AG09319 (cell line): ENCODE results near the gene CPA2.

Experiments
- DNase-seq: peaks from one replicate; pipeline ENCODE4 v3.0.0-alpha.2; 2010; ENCODE audit warnings: low read depth; ENCODE audit errors: extremely low read depth
- TF ChIP-seq, protein P1 (sequence below): IDR thresholded peaks from 2 replicates; pipeline ENCODE4 v1.5.1; 2011; ENCODE audit warnings: low read depth, mild to moderate bottlenecking, inconsistent platforms, low read length, moderate library complexity

The CPA2 gene

GRCh38 chr7:130262448-130262847 lies 4.2 kb upstream of the CPA2 start:
- no peak for DNase-seq
- TF ChIP-seq, protein P1, sequence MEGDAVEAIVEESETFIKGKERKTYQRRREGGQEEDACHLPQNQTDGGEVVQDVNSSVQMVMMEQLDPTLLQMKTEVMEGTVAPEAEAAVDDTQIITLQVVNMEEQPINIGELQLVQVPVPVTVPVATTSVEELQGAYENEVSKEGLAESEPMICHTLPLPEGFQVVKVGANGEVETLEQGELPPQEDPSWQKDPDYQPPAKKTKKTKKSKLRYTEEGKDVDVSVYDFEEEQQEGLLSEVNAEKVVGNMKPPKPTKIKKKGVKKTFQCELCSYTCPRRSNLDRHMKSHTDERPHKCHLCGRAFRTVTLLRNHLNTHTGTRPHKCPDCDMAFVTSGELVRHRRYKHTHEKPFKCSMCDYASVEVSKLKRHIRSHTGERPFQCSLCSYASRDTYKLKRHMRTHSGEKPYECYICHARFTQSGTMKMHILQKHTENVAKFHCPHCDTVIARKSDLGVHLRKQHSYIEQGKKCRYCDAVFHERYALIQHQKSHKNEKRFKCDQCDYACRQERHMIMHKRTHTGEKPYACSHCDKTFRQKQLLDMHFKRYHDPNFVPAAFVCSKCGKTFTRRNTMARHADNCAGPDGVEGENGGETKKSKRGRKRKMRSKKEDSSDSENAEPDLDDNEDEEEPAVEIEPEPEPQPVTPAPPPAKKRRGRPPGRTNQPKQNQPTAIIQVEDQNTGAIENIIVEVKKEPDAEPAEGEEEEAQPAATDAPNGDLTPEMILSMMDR: no peak

DNA sequence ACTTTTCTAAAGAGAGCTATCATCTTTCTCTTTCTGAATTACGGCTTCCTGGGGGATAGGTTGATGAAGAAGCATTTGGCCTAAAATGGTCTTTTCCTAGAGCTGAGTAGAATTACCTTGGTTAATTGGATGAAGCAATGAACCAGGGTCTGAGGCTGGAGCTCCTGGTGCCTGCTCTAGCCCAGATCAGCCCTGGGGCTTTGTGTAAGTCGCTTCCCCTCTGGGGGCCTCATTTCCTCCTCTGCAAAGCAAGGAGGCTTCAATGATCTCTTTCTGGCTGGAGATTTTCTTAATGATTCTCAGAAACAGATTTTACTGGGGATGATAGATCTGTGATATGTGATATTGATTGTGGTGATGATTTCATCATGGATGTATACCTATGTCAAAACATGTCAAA lies 3.5 kb upstream of the CPA2 start:
- no peak for DNase-seq
- TF ChIP-seq, protein P1: no peak

- no peak for DNase-seq
- TF ChIP-seq, protein P1: no peak
Observed at GRCh38 chr7:130266961-130267321, 278 bp downstream of the CPA2 start.

GRCh38 chr7:130268463-130269317 lies 2.0 kb downstream of the CPA2 start:
- TF ChIP-seq, protein P1: no peak
- no peak for DNase-seq

- DNase-seq: no peak
- TF ChIP-seq, protein P1: no peak
Observed at GRCh38 chr7:130269318-130269694, 2.6 kb downstream of the CPA2 start.

- TF ChIP-seq, protein P1: no peak
- no peak for DNase-seq
Observed at GRCh38 chr7:130270947-130271800, 4.5 kb downstream of the CPA2 start.

DNA sequence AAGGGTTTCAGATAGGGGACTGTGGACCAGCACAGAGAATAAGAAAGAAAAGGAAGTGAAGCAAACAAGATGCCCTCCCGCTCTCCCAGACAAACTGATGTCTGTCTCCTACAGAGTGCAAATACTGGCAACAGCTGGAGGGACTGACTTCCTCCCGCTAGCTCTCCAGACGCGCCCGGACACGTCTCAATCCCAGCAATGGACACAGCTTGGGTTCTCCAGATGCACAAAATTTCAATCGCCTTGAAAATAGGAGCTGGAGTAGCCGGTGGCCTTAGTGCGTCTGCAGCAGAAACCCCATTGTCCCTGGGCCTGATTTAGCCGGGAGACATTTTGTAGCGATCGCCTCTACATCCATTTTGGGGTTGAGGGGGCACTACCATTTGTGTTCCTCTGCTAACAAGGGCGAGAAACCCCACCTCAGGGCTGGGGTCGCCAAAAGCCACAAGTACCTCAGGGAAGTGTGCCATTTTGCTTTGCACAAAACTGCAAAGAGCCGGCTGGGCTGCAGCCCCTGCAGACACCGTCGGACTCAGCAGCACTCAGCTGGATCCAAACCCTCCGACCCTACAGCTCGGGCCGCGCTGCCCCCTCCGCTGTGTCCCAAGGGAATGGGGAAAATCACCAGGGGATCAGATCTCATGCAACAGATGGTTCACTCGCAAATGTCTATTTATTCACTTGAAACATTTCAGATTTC lies 5.9 kb downstream of the CPA2 start:
- DNase-seq: no peak
- TF ChIP-seq, protein P1: no peak
